ENCODE results near the gene GALNT2.

- TF ChIP-seq CTCF (IDR thresholded peaks at IDR 0.05) (no peak), PBX3 (IDR thresholded peaks at IDR 0.05) (no peak), MXI1 (IDR thresholded peaks at IDR 0.05; ENCODE audit: low read depth, low read length) (no peak)
Measured at GRCh38 chr1:230194525-230194924, 127.5 kb downstream of the GALNT2 start.
